H1 (cell line): ENCODE data around the gene CRABP2.

Experiments used
- EGR1 ChIP-seq: IDR thresholded peaks from 2 replicates; pipeline ENCODE4 v1.6.1; 2011; ENCODE audit warnings: low read depth, low read length, borderline replicate concordance
- MAX ChIP-seq: IDR thresholded peaks from 2 replicates; pipeline ENCODE4 v1.6.1; 2012; ENCODE audit warnings: inconsistent platforms
- NANOG ChIP-seq: IDR thresholded peaks from 2 replicates; pipeline ENCODE4 v1.6.1; 2011; ENCODE audit warnings: low read length, low read depth, mild to moderate bottlenecking, inconsistent platforms; ENCODE audit not compliant: insufficient read depth, poor library complexity, severe bottlenecking
- POLR2A ChIP-seq, 2 experiments: IDR thresholded peaks; 1 replicate in 1 of 2; 2 replicates in 1 of 2; pipeline ENCODE4 v1.6.1; 2011; ENCODE audit warnings: low read depth in 2 of 2, low read length in 2 of 2, mild to moderate bottlenecking in 2 of 2; ENCODE audit errors: control extremely low read depth in 1 of 2
- SIX5 ChIP-seq: IDR thresholded peaks from 2 replicates; pipeline ENCODE4 v1.6.1; 2011; ENCODE audit warnings: mild to moderate bottlenecking, low read depth, low read length
- TBP ChIP-seq: IDR thresholded peaks from 2 replicates; pipeline ENCODE4 v1.6.1; 2011; ENCODE audit warnings: low read depth, low read length, improper control_type of control experiment
- TF ChIP-seq, protein P1 (sequence below), 3 experiments: IDR thresholded peaks; 1 replicate in 2 of 3; 2 replicates in 1 of 3; pipeline versions ENCODE4 v1.5.1 to v1.6.1; 2011; ENCODE audit warnings: low read length in 3 of 3, mild to moderate bottlenecking in 3 of 3, inconsistent platforms in 2 of 3, low read depth in 1 of 3, moderate library complexity in 1 of 3; ENCODE audit not compliant: insufficient read depth in 1 of 3; ENCODE audit errors: control extremely low read depth in 1 of 3

- TF ChIP-seq SIX5 (no peak), POLR2A (IDR thresholded peaks at IDR 0.05; ENCODE audit: control extremely low read depth in 1 of 2, low read depth in 2 of 2, low read length in 2 of 2) (no peak; a peak in 1 of 3 replicates), EGR1 (no peak; the same call in 1 of the 2 replicates), NANOG (no peak), TBP (0 out of 2 replicates have a peak, but pooled peaks have one; percentile 21), MAX (no peak)
- TF ChIP-seq, protein P1, sequence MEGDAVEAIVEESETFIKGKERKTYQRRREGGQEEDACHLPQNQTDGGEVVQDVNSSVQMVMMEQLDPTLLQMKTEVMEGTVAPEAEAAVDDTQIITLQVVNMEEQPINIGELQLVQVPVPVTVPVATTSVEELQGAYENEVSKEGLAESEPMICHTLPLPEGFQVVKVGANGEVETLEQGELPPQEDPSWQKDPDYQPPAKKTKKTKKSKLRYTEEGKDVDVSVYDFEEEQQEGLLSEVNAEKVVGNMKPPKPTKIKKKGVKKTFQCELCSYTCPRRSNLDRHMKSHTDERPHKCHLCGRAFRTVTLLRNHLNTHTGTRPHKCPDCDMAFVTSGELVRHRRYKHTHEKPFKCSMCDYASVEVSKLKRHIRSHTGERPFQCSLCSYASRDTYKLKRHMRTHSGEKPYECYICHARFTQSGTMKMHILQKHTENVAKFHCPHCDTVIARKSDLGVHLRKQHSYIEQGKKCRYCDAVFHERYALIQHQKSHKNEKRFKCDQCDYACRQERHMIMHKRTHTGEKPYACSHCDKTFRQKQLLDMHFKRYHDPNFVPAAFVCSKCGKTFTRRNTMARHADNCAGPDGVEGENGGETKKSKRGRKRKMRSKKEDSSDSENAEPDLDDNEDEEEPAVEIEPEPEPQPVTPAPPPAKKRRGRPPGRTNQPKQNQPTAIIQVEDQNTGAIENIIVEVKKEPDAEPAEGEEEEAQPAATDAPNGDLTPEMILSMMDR (IDR thresholded peaks at IDR 0.05; ENCODE audit: control extremely low read depth in 1 of 3, insufficient read depth in 1 of 3, low read depth in 1 of 3, low read length in 3 of 3) = no peak
These were observed 22.7 kb upstream of the CRABP2 start, which contains the start of gene METTL25B for GRCh38 chr1:156727926-156728598.
